K562 (cell line): Measurements from ENCODE around the gene SOX18. TPM values are rescaled to one million over a fixed set of nuclear protein-coding genes. Genes with fewer than 3 reads are reported as not detected.

Experiments
- ATAC-seq: fragments of 200-7000 bp; cut with Tn5 transposase; 3 replicates; pipeline ENCODE4 v1.9.1; 2020; ENCODE audit warnings: moderate library complexity
- BruUV-seq: library from RNA; stranded (reverse); fragments of 400-500 nt; replicated peaks from 2 replicates; lab custom pipeline; 2021; lab: Mats Ljungman, UMichigan
- CTCF ChIA-PET: fragments of 300-600 bp; formaldehyde crosslinking; extraction: SDS; loops from one replicate; lab custom pipeline; 2021; ENCODE audit warnings: low intra/inter-chr PET ratio; lab: Yijun Ruan, JAX
- POLR2A ChIA-PET: fragments of 300-600, 350-650 bp; sonication (Branson Sonifier 250); formaldehyde crosslinking; extraction: SDS; loops from one replicate; lab custom pipeline; 2021; ENCODE audit warnings: antibody characterized with exemption, inconsistent platforms; lab: Yijun Ruan, JAX
- DNase-seq, 4 experiments: peaks; one replicate each; pipeline versions ENCODE4 v3.0.0 to v3.0.0-alpha.2; 2011 to 2018; ENCODE audit warnings: low spot score in 3 of 4, mixed read lengths in 3 of 4; ENCODE audit errors: extremely low read depth in 1 of 4
- FAIRE-seq: peaks from 2 replicates; lab custom pipeline; 2011; peaks lifted over from hg19 to GRCh38; lab: Jason Lieb, UNC
- H2AFZ ChIP-seq: 2 replicates; pipeline ENCODE4 v1.6.0; 2011; ENCODE audit warnings: low read depth, low read length, control low read depth, inconsistent platforms
- H3K27ac ChIP-seq: fragments of 200-600 bp; 3 replicates; pipeline ENCODE4 v1.8.0; 2011; ENCODE audit warnings: low read depth, mild to moderate bottlenecking, control low read depth, inconsistent platforms, low read length, moderate library complexity, mixed read lengths; ENCODE audit errors: extremely low read depth
- H3K27me3 ChIP-seq, 2 experiments: fragments of 300-600 bp in 1 of 2; 2 replicates in 1 of 2; 3 replicates in 1 of 2; pipeline versions ENCODE4 v1.6.0 to v1.8.0; 2011; ENCODE audit warnings: inconsistent platforms in 2 of 2, low read length in 2 of 2, mild to moderate bottlenecking in 1 of 2, mixed read lengths in 1 of 2, moderate library complexity in 1 of 2; ENCODE audit not compliant: control insufficient read depth in 2 of 2, insufficient read depth in 2 of 2
- H3K36me3 ChIP-seq: fragments of 300-600 bp; 3 replicates; pipeline ENCODE4 v1.8.0; 2011; ENCODE audit warnings: mild to moderate bottlenecking, low read length, inconsistent platforms; ENCODE audit not compliant: control insufficient read depth, insufficient read depth
- H3K4me1 ChIP-seq, 2 experiments: fragments of 200-600 bp in 1 of 2; replicated peaks in 1 of 2; 2 replicates in 1 of 2; 3 replicates in 1 of 2; pipeline versions ENCODE4 v1.5.1 to v1.8.0; 2011; ENCODE audit warnings: inconsistent platforms in 2 of 2, low read length in 2 of 2, mild to moderate bottlenecking in 1 of 2, mixed read lengths in 1 of 2, moderate library complexity in 1 of 2; ENCODE audit not compliant: control insufficient read depth in 2 of 2, insufficient read depth in 2 of 2
- H3K4me2 ChIP-seq: 2 replicates; pipeline ENCODE4 v1.6.1; 2011; ENCODE audit warnings: low read length, control low read depth, inconsistent platforms, mixed read lengths; ENCODE audit not compliant: insufficient read depth
- H3K4me3 ChIP-seq: fragments of 200-600 bp; sonication (generic), shearing (Covaris generic); 2 replicates; pipeline ENCODE4 v1.5.1; 2016; ENCODE audit warnings: control low read depth, inconsistent platforms
- H3K79me2 ChIP-seq: fragments of 200-600 bp; 3 replicates; pipeline ENCODE4 v1.8.0; 2011; ENCODE audit warnings: low read length, inconsistent platforms; ENCODE audit not compliant: control insufficient read depth, insufficient read depth
- H3K9ac ChIP-seq, 2 experiments: 2 replicates each; pipeline versions ENCODE4 v1.6.0 to v1.6.1; 2011; ENCODE audit warnings: low read depth in 2 of 2, low read length in 2 of 2, control low read depth in 1 of 2, inconsistent platforms in 1 of 2, mild to moderate bottlenecking in 1 of 2, mixed read lengths in 1 of 2; ENCODE audit not compliant: insufficient read depth in 1 of 2
- H3K9me1 ChIP-seq: one replicate; pipeline ENCODE4 v1.6.0; 2011; ENCODE audit warnings: inconsistent platforms, mild to moderate bottlenecking, low read length, moderate library complexity; ENCODE audit not compliant: control insufficient read depth, insufficient read depth
- H3K9me3 ChIP-seq: replicated peaks from 2 replicates; pipeline ENCODE4 v1.5.1; 2011; ENCODE audit warnings: low read depth, low read length, inconsistent platforms; ENCODE audit not compliant: control insufficient read depth, insufficient read depth
- H4K20me1 ChIP-seq: replicated peaks from 2 replicates; pipeline ENCODE4 v1.6.1; 2011; ENCODE audit warnings: low read length, inconsistent platforms, mixed read lengths; ENCODE audit not compliant: control insufficient read depth, insufficient read depth
- DNMT1 ChIP-seq: fragments of 450-650 bp; IDR thresholded peaks from 2 replicates; pipeline ENCODE4 v1.6.1; 2016; ENCODE audit warnings: antibody characterized with exemption, mild to moderate bottlenecking
- EP400 ChIP-seq: fragments of 450-650 bp; IDR thresholded peaks from 2 replicates; pipeline ENCODE4 v1.6.1; 2017; ENCODE audit warnings: antibody characterized with exemption, mild to moderate bottlenecking, moderate library complexity
- LEF1 ChIP-seq: fragments of 450-650 bp; IDR thresholded peaks from 2 replicates; pipeline ENCODE4 v1.6.1; 2016; ENCODE audit warnings: mild to moderate bottlenecking
- NELFE ChIP-seq: IDR thresholded peaks from 2 replicates; pipeline ENCODE4 v1.6.1; 2011; ENCODE audit warnings: mild to moderate bottlenecking; ENCODE audit not compliant: insufficient read depth, insufficient read length
- NR2F6 ChIP-seq: fragments of 450-650 bp; formaldehyde crosslinking; IDR thresholded peaks from 2 replicates; pipeline ENCODE4 v1.4.0; 2020; ENCODE audit warnings: mild to moderate bottlenecking
- NR3C1 ChIP-seq: sonication (generic); formaldehyde crosslinking; IDR thresholded peaks from 2 replicates; pipeline ENCODE4 v1.8.1; 2022; ENCODE audit warnings: missing genetic modification reagents
- ZNF175 ChIP-seq: fragments of 200-800 bp; sonication (Bioruptor generic); IDR thresholded peaks from 2 replicates; pipeline ENCODE4 v1.6.1; 2016; ENCODE audit warnings: low read depth, mild to moderate bottlenecking, missing genetic modification characterization, missing compliant biosample characterization
- ZNF197 ChIP-seq: fragments of 200-800 bp; sonication (Bioruptor generic); IDR thresholded peaks from 2 replicates; pipeline ENCODE4 v1.6.1; 2016; ENCODE audit warnings: low read depth, missing genetic modification characterization, missing compliant biosample characterization
- WGBS: fragments of 100-300 bp; shearing (Covaris generic); methylation state at CpG from one replicate; pipeline ENCODE4 v1.1.6; 2016; ENCODE audit warnings: low coverage, mixed read lengths; ENCODE audit not compliant: insufficient coverage; ENCODE audit errors: missing lambda C conversion rate; 5-methylcytosine and 5-hydroxymethylcytosine counted together
- in situ Hi-C: fragments of 300-500 bp; cut with MboI; formaldehyde crosslinking; loops from 4 replicates; pipeline ENCODE4 v1.15.0; 2018; ENCODE audit warnings: inconsistent platforms, mixed read lengths
- intact Hi-C: fragments of 100-400 bp; cut with micrococcal nuclease; formaldehyde crosslinking; loops from 2 replicates; pipeline ENCODE4 v1.14.2; 2022
- polyA plus RNA-seq, 8 experiments: library from polyadenylated mRNA; depleted of rRNA in 4 of 8; stranded (reverse) in 5 of 8; unstranded in 3 of 8; fragments of >200 nt; fragmentation: Nextera tagmentation in 2 of 8; fragmentation: Illumina TruSeq in 1 of 8; extraction: Ambion mirVana in 2 of 8; extraction: Trizol in 1 of 8; gene quantifications; 2 replicates each; pipeline versions ENCODE4 v1.2.1 to v1.2.3, GENCODE V29; 2011 to 2014; ENCODE audit warnings: inconsistent platforms in 1 of 8, missing spikeins in 1 of 8
- total RNA-seq, 7 experiments: library from RNA; depleted of rRNA in 6 of 7; stranded (reverse); fragments of >200 nt in 6 of 7; fragmentation: Illumina TruSeq in 2 of 7; extraction: Trizol in 2 of 7; gene quantifications; 2 replicates each; pipeline versions ENCODE4 v1.2.1 to v1.2.3, GENCODE V29; 2011 to 2021; ENCODE audit warnings: low replicate concordance in 1 of 7
- TF ChIP-seq, protein P1 (sequence below): fragments of 450-650 bp; formaldehyde crosslinking; IDR thresholded peaks from 2 replicates; pipeline ENCODE4 v1.4.0; 2022; ENCODE audit warnings: missing genetic modification characterization
- TF ChIP-seq, protein P2 (sequence below): fragments of 200-800 bp; sonication (Bioruptor generic); IDR thresholded peaks from 2 replicates; pipeline ENCODE4 v1.6.1; 2017; ENCODE audit warnings: missing genetic modification characterization, missing compliant biosample characterization
- TF ChIP-seq, protein P3 (sequence below): fragments of 450-650 bp; formaldehyde crosslinking; IDR thresholded peaks from 2 replicates; pipeline ENCODE4 v1.4.0; 2020; ENCODE audit warnings: mild to moderate bottlenecking, moderate library complexity
- TF ChIP-seq, protein P4 (sequence below): sonication (generic); formaldehyde crosslinking; IDR thresholded peaks from 2 replicates; pipeline ENCODE4 v1.8.1; 2023; ENCODE audit warnings: mild to moderate bottlenecking, missing genetic modification reagents

Gene SOX18
- total and polyA plus RNA-seq, 9 of the 15 experiments (the other 6 are each of a cell fraction or from before 2014, with no cell fraction given): 0.15 to 19.8 (median 0.33) TPM

DNA sequence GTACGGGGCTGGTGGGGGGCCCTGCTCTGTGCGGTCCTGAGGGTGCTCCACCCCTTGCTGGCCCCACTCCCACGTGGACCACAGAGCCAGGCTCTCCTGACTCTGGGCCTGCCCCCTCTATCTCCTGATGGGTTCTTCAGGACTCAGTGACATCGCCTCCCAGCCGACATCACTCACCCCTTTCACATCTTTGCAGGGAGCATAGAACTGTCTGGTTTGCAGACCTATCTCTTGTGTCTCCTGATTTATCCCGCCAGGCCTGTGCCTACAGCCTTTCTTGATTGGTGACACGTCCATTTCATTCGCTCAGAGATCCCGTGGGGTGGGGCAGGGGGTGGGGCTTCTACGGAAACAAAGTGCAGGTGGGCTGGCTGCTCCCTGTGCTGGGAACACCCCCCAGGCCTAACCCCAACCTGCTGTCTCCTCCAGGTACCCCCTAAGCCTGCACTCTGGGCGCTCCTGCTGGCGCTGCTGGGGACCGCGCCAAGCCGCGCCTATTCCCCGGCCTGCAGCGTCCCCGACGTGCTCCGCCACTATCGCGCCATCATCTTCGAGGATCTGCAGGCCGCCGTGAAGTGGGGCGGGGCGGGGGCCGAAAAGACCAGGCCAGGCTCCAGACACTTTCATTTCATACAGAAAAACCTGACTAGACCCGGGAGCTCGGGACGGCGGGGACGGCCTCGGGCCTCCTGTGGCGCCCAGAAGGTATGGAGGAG lies 11.8 kb downstream of the SOX18 start:
- Histone ChIP-seq H3K27me3 (no peaks in the 10 kb centered on the region), H2AFZ (no peak overlapping the region), H3K4me2 (peak overlapping the region; percentile 74), H3K79me2 (no peaks in the 10 kb centered on the region; the same call in 2 of the 3 replicates), H3K9ac (peak overlapping the region; percentile 14 to 92; a peak in 3 of 4 replicates), H3K4me1 (peaks cover 33 to 84% of the 10 kb centered on the region in 2 experiments), H3K9me1 (peaks cover 3% of the 10 kb centered on the region), H3K9me3 (no peaks in the 10 kb centered on the region), H3K4me3 (peak overlapping the region; percentile 51), H3K27ac (no peak overlapping the region), H4K20me1 (no peaks in the 10 kb centered on the region), H3K36me3 (peaks cover 25% of the 10 kb centered on the region; the same call in 2 of the 3 replicates)
- POLR2A ChIA-PET: interaction anchor here (0.8 to 1.0 kb wide), 3 partner anchors 7 to 506 kb away, joined by 3 read pairs; no protein-coding TSS in a partner anchor
- intact Hi-C loops (loop anchor here (2.0 to 5.0 kb wide), 3 partner anchors 17 to 500 kb away; partner anchors contain the start of gene PTK6), in situ Hi-C loops (no loop called here)
- CTCF ChIA-PET: interaction anchor here (0.6 to 2.1 kb wide), 5 partner anchors 16 to 596 kb away, joined by 3 to 16 read pairs (median 3); partner anchors contain the start of gene PRPF6
- ATAC-seq (peak; percentile 9), DNase-seq (peak; percentile 54 to 61 (median 60)), FAIRE-seq (peak; percentile 66)
- 20% methylated on average over 27 of the region's 36 CpGs for WGBS
- no TSS peak for BruUV-seq
- TF ChIP-seq ZNF197 (CRISPR knock-in tag): no peak
- TF ChIP-seq, protein P1, sequence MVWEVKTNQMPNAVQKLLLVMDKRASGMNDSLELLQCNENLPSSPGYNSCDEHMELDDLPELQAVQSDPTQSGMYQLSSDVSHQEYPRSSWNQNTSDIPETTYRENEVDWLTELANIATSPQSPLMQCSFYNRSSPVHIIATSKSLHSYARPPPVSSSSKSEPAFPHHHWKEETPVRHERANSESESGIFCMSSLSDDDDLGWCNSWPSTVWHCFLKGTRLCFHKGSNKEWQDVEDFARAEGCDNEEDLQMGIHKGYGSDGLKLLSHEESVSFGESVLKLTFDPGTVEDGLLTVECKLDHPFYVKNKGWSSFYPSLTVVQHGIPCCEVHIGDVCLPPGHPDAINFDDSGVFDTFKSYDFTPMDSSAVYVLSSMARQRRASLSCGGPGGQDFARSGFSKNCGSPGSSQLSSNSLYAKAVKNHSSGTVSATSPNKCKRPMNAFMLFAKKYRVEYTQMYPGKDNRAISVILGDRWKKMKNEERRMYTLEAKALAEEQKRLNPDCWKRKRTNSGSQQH (CRISPR knock-in tag): no peak
- no peak for TF ChIP-seq EP400
- no peak for TF ChIP-seq NELFE
- no peak for TF ChIP-seq DNMT1
- TF ChIP-seq, protein P2, sequence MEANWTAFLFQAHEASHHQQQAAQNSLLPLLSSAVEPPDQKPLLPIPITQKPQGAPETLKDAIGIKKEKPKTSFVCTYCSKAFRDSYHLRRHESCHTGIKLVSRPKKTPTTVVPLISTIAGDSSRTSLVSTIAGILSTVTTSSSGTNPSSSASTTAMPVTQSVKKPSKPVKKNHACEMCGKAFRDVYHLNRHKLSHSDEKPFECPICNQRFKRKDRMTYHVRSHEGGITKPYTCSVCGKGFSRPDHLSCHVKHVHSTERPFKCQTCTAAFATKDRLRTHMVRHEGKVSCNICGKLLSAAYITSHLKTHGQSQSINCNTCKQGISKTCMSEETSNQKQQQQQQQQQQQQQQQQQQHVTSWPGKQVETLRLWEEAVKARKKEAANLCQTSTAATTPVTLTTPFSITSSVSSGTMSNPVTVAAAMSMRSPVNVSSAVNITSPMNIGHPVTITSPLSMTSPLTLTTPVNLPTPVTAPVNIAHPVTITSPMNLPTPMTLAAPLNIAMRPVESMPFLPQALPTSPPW (CRISPR knock-in tag): peak; percentile 32; the same call in 1 of the 2 replicates
- TF ChIP-seq NR3C1: no peak; the same call in 1 of the 2 replicates
- TF ChIP-seq LEF1: no peak
- TF ChIP-seq ZNF175: no peak
- no peak for TF ChIP-seq NR2F6 (CRISPR knock-in tag)
- TF ChIP-seq, protein P3, sequence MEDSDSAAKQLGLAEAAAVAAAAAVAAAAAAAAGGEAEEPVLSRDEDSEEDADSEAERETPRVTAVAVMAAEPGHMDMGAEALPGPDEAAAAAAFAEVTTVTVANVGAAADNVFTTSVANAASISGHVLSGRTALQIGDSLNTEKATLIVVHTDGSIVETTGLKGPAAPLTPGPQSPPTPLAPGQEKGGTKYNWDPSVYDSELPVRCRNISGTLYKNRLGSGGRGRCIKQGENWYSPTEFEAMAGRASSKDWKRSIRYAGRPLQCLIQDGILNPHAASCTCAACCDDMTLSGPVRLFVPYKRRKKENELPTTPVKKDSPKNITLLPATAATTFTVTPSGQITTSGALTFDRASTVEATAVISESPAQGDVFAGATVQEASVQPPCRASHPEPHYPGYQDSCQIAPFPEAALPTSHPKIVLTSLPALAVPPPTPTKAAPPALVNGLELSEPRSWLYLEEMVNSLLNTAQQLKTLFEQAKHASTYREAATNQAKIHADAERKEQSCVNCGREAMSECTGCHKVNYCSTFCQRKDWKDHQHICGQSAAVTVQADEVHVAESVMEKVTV (CRISPR knock-in tag): no peak
- TF ChIP-seq, protein P4, sequence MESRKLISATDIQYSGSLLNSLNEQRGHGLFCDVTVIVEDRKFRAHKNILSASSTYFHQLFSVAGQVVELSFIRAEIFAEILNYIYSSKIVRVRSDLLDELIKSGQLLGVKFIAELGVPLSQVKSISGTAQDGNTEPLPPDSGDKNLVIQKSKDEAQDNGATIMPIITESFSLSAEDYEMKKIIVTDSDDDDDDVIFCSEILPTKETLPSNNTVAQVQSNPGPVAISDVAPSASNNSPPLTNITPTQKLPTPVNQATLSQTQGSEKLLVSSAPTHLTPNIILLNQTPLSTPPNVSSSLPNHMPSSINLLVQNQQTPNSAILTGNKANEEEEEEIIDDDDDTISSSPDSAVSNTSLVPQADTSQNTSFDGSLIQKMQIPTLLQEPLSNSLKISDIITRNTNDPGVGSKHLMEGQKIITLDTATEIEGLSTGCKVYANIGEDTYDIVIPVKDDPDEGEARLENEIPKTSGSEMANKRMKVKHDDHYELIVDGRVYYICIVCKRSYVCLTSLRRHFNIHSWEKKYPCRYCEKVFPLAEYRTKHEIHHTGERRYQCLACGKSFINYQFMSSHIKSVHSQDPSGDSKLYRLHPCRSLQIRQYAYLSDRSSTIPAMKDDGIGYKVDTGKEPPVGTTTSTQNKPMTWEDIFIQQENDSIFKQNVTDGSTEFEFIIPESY (CRISPR knock-in tag): peak; percentile 36; the same call in 1 of the 2 replicates
